GM10847 (cell line): ENCODE measurements around the gene YIF1B.

ENCODE experiments used
- POLR2A ChIP-seq: IDR thresholded peaks from 2 replicates; pipeline ENCODE4 v1.6.1; 2011; ENCODE audit not compliant: insufficient read length; ENCODE audit errors: extremely low read depth

Gene YIF1B

GRCh38 chr19:38291855-38292254 lies 23.9 kb downstream of the YIF1B start:
- no peak for TF ChIP-seq POLR2A

- no peak for TF ChIP-seq POLR2A
Measured at GRCh38 chr19:38290631-38291147, 25.1 kb downstream of the YIF1B start.

DNA sequence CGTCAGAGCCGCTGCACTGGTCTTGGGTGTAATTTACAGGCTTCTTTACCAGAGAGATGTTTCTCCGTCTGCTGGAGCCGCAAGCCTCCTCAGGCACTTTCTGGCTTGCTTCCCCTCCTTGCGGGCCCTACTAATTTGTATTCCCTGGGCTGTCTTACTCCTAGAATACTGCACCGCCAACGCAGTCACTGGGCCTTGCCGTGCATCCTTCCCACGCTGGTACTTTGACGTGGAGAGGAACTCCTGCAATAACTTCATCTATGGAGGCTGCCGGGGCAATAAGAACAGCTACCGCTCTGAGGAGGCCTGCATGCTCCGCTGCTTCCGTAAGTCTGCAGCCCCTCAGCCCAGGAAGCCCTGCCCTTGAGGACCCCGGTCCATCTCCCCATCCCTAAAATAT lies 25.8 kb downstream of the YIF1B start:
- TF ChIP-seq POLR2A: no peak

- no peak for TF ChIP-seq POLR2A
Measured at GRCh38 chr19:38288123-38288855, 27.5 kb downstream of the YIF1B start.

- TF ChIP-seq POLR2A: no peak
Measured at GRCh38 chr19:38287604-38288003, 28.1 kb downstream of the YIF1B start.

DNA sequence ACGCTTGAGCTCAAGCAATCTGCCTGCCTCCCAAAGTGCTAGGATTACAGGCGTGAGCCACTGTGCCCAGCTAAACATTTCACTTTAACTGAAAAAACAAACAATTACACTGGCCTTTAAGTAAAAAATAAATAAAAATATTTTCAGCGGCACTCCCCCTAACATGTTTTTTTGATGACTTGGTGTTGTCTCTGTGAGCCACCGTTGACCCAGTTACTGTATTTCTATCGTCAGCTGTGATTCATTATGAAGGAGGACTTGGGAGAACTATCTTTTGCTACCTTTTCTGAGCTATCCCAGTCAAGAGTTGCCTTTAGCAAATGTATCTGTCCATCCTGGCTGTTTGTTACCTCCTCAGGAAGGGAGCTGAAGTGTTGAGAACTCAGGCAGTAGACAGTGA lies 30.2 kb downstream of the YIF1B start:
- TF ChIP-seq POLR2A: no peak

DNA sequence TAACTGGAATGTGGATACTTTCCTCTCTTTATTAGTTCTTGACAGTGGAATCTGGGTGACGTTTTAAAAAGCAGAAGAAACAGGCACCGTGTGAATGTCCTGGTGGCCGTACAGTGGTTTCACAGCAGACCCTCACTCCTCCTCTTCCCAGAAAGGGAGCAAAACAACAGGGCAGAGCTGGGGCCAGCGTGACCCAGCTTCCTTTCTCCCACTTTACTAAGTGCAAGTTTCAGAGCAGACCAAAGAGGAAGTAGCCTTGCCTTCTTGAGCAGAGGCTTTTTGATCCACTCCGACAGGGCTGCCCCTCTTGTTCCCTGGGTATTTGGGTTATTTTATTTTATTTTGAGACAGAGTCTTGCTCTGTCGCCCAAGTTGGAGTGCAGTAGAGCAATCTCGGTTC lies 31.3 kb downstream of the YIF1B start:
- no peak for TF ChIP-seq POLR2A

DNA sequence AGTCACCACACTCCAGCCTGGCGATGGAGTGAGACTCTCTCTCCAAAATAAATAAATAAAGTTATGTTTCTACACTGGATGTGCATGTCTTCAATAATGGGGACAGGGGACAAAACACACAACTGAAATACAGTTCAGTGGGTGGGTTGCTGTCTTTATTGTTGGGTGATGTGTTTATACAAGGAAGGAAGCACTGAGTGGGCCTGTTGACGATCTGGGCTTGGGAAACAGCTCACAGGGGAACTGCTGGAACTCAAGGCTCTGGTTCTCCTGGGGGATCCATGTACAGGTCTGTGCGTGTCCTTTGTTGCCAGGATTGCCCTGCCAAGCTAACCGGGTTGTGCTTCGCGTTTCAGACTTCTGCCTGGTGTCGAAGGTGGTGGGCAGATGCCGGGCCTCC lies 32.5 kb downstream of the YIF1B start:
- no peak for TF ChIP-seq POLR2A

DNA sequence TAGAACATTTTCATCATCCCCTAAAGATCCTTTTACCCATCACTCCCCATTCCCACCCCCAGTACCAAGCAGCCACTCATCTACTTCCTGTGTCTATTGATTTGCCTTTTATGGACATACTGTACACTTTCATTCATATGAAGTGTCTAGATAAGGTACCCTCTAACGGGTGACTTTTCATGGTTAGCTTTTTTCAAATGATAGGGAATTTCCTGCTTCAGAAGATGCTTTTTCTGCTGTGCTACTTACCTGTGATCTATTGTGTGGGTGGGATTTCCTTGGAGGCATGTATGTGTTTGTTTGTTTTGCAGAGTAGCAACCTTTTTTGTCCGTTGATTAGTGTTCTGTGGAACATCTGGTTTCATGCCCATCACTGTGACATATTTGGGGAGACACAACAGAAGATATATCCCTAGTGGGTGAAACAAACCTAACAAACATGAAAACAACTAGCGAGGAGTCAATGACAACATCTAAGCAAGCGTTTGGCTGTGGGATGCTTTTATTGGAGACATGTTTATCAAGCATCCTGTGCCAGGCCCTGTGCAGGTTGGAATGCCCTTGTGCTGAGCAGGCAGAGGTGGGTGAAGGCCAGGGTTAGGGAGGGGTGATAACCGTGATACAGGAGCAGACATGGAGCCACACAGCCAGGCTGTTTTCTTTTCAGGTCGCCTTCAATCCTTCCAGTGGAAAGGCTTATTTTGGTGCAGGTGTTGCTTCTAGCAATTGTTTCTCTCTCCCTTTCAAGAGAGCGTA lies 33.8 kb downstream of the YIF1B start:
- no peak for TF ChIP-seq POLR2A

DNA sequence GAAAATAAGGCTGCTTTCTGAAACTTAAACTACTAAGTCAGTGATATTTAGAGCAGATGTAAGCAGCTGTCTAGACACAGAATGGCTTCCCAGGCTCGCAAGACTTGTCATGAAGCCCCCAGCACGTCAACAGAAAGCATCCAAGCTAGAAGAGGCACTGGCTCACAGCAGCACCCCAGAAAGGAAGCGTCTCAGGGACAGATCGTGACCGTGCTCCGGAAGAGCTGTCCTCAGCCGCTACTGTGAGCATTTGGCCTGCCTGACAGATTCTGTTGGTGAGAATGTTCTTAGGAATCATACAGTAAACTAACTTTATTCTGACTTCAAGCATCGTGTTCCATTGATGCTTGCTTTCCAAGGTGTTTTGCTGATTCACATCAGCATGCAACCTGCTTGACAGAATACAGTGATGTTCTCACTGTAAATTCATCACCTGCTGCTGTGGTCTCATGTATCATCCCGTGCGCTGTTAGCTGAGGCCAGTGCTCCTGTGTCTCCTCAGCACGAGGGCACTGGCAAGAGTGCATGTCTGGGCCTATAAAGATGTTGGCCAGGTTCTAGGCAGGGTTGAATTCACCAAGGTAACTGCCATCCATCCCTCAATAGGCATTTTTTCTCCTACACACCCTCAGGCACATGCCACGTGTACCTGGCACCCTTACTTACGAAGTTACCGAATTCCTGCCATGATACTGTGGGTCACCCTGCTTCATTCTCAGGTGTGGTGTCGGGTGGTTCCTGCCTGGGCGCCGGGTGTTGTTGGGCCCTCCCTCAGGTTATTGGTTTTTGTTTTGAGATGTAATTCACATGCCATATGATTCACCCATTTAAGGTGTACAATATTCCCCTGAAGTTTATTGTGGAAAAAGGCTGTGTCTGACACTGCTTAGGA lies 35.5 kb downstream of the YIF1B start:
- TF ChIP-seq POLR2A: no peak

DNA sequence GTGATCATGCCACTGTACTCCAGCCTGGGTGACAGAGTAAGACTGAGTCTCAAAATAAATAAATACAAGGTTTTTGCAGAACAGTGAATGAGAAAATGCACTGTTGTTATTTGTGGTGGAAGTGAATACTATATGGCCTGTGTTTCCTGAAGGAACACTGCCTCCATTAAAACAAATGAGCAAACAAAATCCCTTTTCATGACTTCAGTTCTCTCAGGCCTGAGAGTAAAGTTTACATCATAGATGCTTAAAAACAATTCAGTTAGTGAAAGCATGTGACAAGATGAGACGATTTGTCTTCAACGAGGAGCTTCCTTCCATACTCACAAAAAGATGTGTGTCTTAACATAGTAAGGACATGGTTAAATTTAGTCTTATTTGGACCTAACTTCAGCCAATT lies 37.0 kb downstream of the YIF1B start:
- no peak for TF ChIP-seq POLR2A

DNA sequence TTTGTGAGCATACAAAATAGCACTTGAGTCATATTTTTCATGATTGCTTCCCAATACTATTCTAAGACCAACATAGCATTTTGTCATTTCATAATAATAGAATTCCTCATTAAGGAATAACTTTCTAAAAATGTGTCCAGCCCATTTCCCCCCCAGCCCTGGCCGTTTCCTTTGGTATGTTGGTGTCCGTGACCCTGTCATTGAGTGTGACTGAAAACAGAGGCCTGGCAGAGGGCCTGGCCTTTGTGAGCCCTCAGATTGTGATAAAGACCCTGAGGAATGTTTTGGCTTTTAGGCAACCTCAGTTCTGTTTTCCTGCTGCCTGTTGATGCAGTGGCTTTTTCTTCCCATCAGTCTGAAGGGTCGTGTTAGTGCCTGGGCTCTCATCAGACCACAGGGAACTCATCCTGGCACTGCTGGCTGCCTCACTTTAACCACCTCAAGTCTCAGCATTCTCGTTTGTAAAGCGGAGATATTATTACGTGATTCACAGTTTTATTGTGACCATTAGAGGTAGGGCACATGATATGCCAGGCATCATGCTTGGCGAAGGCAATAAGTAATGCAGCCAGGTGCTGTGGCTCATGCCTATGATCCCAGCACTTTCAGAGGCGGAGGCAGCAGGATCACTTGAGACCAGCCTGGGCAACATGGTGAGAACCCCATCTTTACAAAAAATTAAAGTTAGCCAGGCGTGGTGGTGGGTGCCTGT lies 37.6 kb downstream of the YIF1B start:
- TF ChIP-seq POLR2A: no peak

- no peak for TF ChIP-seq POLR2A
Measured at GRCh38 chr19:38277549-38277948, 38.2 kb downstream of the YIF1B start.

DNA sequence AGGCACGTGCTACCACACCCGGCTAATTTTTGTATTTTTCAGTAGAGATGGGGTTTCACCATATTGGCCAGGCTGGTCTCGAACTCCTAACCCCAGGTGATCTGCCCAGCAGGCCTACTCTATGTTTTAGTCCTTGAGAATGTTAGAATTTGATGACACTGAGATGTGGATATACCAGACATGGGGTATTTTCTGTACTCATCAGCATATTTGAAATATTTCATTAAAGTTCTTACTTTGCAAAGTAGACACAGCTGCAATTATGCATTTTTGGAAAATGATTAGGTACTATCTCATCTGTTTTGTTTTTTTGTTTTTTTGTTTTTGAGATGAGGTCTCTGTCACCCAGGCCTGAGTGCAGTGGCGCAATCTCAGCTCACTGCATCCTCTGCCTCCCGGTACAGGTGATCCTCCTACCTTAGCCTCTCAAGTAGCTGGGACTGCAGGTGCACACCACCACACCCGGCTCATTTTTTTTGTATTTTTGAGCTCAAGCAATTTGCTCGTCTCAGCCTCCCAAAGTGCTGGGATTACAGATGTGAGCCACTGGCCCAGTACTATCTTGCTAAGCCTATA lies 38.7 kb downstream of the YIF1B start:
- TF ChIP-seq POLR2A: no peak
